CD4-positive, alpha-beta T cell (primary cell): ENCODE results near the gene MMAB. TPM values are rescaled to one million over a fixed set of nuclear protein-coding genes. Genes with fewer than 3 reads are reported as not detected.
"Not testable (repeated sequence)": the region's sequence is repeated elsewhere in the genome, so short reads cannot be mapped to it uniquely, and the experiment has no call there.

ENCODE experiments used
- ATAC-seq: fragments of 200-7000 bp; cut with Tn5 transposase; one replicate; pipeline ENCODE4 v1.10.0; 2022; ENCODE audit warnings: mild to moderate bottlenecking; ENCODE audit not compliant: poor library complexity
- CTCF ChIA-PET: fragments of 350-600 bp; sonication (Branson Sonifier 250); formaldehyde crosslinking; loops from one replicate; lab custom pipeline; 2021; ENCODE audit warnings: antibody characterized with exemption, inconsistent platforms; lab: Charles Lee
- POLR2A ChIA-PET: fragments of 350-600 bp; sonication (Branson Sonifier 250); formaldehyde crosslinking; loops from one replicate; lab custom pipeline; 2021; ENCODE audit warnings: antibody characterized with exemption, inconsistent platforms; lab: Charles Lee
- DNase-seq, 14 experiments: peaks; one replicate each; pipeline ENCODE4 v3.0.0-alpha.2; 2013 to 2020; ENCODE audit warnings: mixed read lengths in 2 of 14
- H3K27ac ChIP-seq, 2 donors: one replicate each; pipeline versions ENCODE4 v1.5.1 to v1.7.0; 2013; ENCODE audit warnings: low read length in 2 of 2, low read depth in 1 of 2, mild to moderate bottlenecking in 1 of 2
- H3K27me3 ChIP-seq, 2 experiments: 1 replicate in 1 of 2; 2 replicates in 1 of 2; pipeline versions ENCODE4 v1.6.1 to v1.7.0; 2013; ENCODE audit warnings: low read length in 2 of 2, control low read depth in 1 of 2, mild to moderate bottlenecking in 1 of 2, moderate library complexity in 1 of 2; ENCODE audit not compliant: insufficient read depth in 2 of 2, control insufficient read depth in 1 of 2
- H3K36me3 ChIP-seq: one replicate; pipeline ENCODE4 v1.6.1; 2013; ENCODE audit warnings: low read length, control low read depth; ENCODE audit not compliant: insufficient read depth
- H3K4me1 ChIP-seq: one replicate; pipeline ENCODE4 v1.6.1; 2013; ENCODE audit warnings: low read length, control low read depth; ENCODE audit not compliant: insufficient read depth
- H3K4me3 ChIP-seq: one replicate; pipeline ENCODE4 v1.5.1; 2013; ENCODE audit warnings: mild to moderate bottlenecking, low read length, moderate library complexity
- H3K9me3 ChIP-seq, 2 experiments: 1 replicate in 1 of 2; 2 replicates in 1 of 2; pipeline versions ENCODE4 v1.6.1 to v1.7.0; 2013; ENCODE audit warnings: low read length in 2 of 2, mild to moderate bottlenecking in 2 of 2, control low read depth in 1 of 2, moderate library complexity in 1 of 2; ENCODE audit not compliant: control insufficient read depth in 1 of 2, insufficient read depth in 1 of 2
- H3K27ac Mint-ChIP-seq: one replicate; pipeline ENCODE4 v1.8.0; 2020; ENCODE audit warnings: mixed read lengths
- H3K27me3 Mint-ChIP-seq: one replicate; pipeline ENCODE4 v1.8.0; 2021; ENCODE audit warnings: mixed read lengths
- H3K36me3 Mint-ChIP-seq: one replicate; pipeline ENCODE4 v1.8.0; 2021; ENCODE audit warnings: low read depth, mixed read lengths
- H3K4me1 Mint-ChIP-seq: one replicate; pipeline ENCODE4 v1.8.0; 2021; ENCODE audit warnings: low read depth, mixed read lengths
- H3K4me3 Mint-ChIP-seq: one replicate; pipeline ENCODE4 v1.8.0; 2020; ENCODE audit warnings: mild to moderate bottlenecking, mixed read lengths
- H3K9me3 Mint-ChIP-seq: one replicate; pipeline ENCODE4 v1.8.0; 2020; ENCODE audit warnings: mixed read lengths
- CTCF ChIP-seq: fragments of 200-600 bp; IDR thresholded peaks from one replicate; pipeline ENCODE4 v1.8.0; 2022; ENCODE audit warnings: antibody characterized with exemption, mild to moderate bottlenecking
- intact Hi-C, 2 experiments: fragments of 100-400 bp; cut with DNase I in 1 of 2; cut with micrococcal nuclease in 1 of 2; formaldehyde crosslinking; loops; one replicate each; pipeline versions ENCODE4 v1.15.1 to v1.9.0; 2023 to 2025; cut with DNase I, micrococcal nuclease
- total RNA-seq, 174 experiments: library from RNA in 2 of 174; stranded (reverse) in 2 of 174; gene quantifications; one replicate each; pipeline ENCODE4 v1.2.3 and lab custom pipeline; 2021 to 2026

Gene MMAB
- total RNA-seq, 2 experiments from 2014 or later = 8.6 to 9.2 TPM

- Mint-ChIP-seq H3K36me3 (no peaks in the 10 kb centered on the region), H3K4me3 (no peak overlapping the region), H3K27ac (no peak overlapping the region), H3K4me1 (no peaks in the 10 kb centered on the region), H3K9me3 (no peaks in the 10 kb centered on the region), H3K27me3 (peaks cover 21% of the 10 kb centered on the region)
- H3K27me3 ChIP-seq = peaks cover 0 to 5% of the 10 kb centered on the region in 2 experiments
- no peaks in the 10 kb centered on the region for H3K36me3 ChIP-seq
- POLR2A ChIA-PET = interaction anchor here (1.6 kb wide), 1 partner anchor 10 kb away, joined by 4 read pairs; no protein-coding TSS in a partner anchor
- DNase-seq (no peak), ATAC-seq (no peak)
- CTCF ChIA-PET = no interaction called here
- no peak overlapping the region for H3K4me3 ChIP-seq
- peaks cover 4% of the 10 kb centered on the region for H3K4me1 ChIP-seq
- no peak overlapping the region for H3K27ac ChIP-seq
- TF ChIP-seq CTCF = no peak
- no peaks in the 10 kb centered on the region for H3K9me3 ChIP-seq
- intact Hi-C loops = no loop called here
Observed at GRCh38 chr12:109605016-109605415, 31.7 kb upstream of the MMAB start.

- Histone ChIP-seq H3K27me3 (peaks cover 0 to 5% of the 10 kb centered on the region in 2 experiments), H3K36me3 (no peaks in the 10 kb centered on the region), H3K27ac (no peak overlapping the region), H3K9me3 (no peaks in the 10 kb centered on the region), H3K4me1 (peaks cover 4% of the 10 kb centered on the region), H3K4me3 (no peak overlapping the region)
- Mint-ChIP-seq H3K9me3 (no peaks in the 10 kb centered on the region), H3K36me3 (no peaks in the 10 kb centered on the region), H3K27me3 (peaks cover 13% of the 10 kb centered on the region), H3K4me1 (no peaks in the 10 kb centered on the region), H3K27ac (no peak overlapping the region), H3K4me3 (no peak overlapping the region)
- no peak for ATAC-seq
- POLR2A ChIA-PET = interaction anchor here (1.6 kb wide), 1 partner anchor 9 kb away, joined by 4 read pairs; no protein-coding TSS in a partner anchor
- intact Hi-C loops = no loop called here
- DNase-seq = no peak
- no peak for TF ChIP-seq CTCF
- CTCF ChIA-PET = no interaction called here
Observed at GRCh38 chr12:109604132-109604585, 30.9 kb upstream of the MMAB start.

- peaks cover 11% of the 10 kb centered on the region for H3K4me1 ChIP-seq
- ATAC-seq, H3K27me3 ChIP-seq, H3K27me3 Mint-ChIP-seq, H3K4me1 Mint-ChIP-seq, H3K9me3 ChIP-seq, H3K4me3 Mint-ChIP-seq, H3K27ac Mint-ChIP-seq, CTCF ChIA-PET, intact Hi-C loops, POLR2A ChIA-PET, H3K36me3 ChIP-seq, H3K9me3 Mint-ChIP-seq, H3K27ac ChIP-seq, DNase-seq, H3K4me3 ChIP-seq, H3K36me3 Mint-ChIP-seq: not testable (repeated sequence)
Observed at GRCh38 chr12:109602132-109602531, 28.8 kb upstream of the MMAB start.

DNA sequence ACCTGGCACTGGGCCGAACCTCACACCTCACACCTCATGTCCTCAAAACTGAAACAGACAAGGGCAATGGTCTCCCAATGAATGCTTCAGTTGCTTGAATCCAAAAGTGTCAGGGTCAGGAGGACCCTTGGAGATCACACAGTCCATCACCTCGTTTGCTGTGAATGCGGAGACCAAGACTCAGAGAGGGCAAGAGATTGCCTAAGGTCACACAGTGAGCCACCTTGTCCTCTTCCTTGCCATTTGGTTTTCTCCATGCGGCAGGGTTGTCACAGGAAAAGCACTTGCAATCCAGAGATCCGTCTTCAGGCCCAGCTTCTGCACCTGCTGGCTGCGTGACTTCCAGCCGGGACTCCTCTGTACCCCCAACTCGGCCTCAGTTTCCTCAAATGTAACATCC, 28.3 kb upstream of the MMAB start:
- H3K27ac Mint-ChIP-seq = no peak overlapping the region
- Histone ChIP-seq H3K9me3 (no peaks in the 10 kb centered on the region), H3K4me1 (peaks cover 11% of the 10 kb centered on the region), H3K27me3 (peaks cover 0 to 5% of the 10 kb centered on the region in 2 experiments), H3K4me3 (no peak overlapping the region), H3K36me3 (no peaks in the 10 kb centered on the region), H3K27ac (no peak overlapping the region)
- H3K9me3 Mint-ChIP-seq = no peaks in the 10 kb centered on the region
- peaks cover 9% of the 10 kb centered on the region for H3K4me1 Mint-ChIP-seq
- no peak overlapping the region for H3K4me3 Mint-ChIP-seq
- H3K27me3 Mint-ChIP-seq = no peaks in the 10 kb centered on the region
- no peaks in the 10 kb centered on the region for H3K36me3 Mint-ChIP-seq
- POLR2A ChIA-PET = no interaction called here
- ATAC-seq = no peak
- TF ChIP-seq CTCF = no peak
- DNase-seq = no peak
- CTCF ChIA-PET = no interaction called here
- intact Hi-C loops = no loop called here
